Measurements from ENCODE around the gene FBRSL1. TPM values are rescaled to one million over a fixed set of nuclear protein-coding genes. Genes with fewer than 3 reads are reported as not detected.

The FBRSL1 gene
- total and polyA plus RNA-seq, 9 of the 15 experiments (the other 6 are each of a cell fraction or from before 2014, with no cell fraction given): 0.24 to 129 (median 7.3) TPM

GRCh38 chr12:132462788-132463187 is 27.2 kb upstream of the FBRSL1 start:
- POLR2A ChIA-PET: no interaction called here
- CTCF ChIA-PET (ENCODE audit: low intra/inter-chr PET ratio): no interaction called here

More at GRCh38 chr12:132462788-132463187, 27.2 kb upstream of the FBRSL1 start:
- Histone ChIP-seq H2AFZ (ENCODE audit: low read depth, low read length) (no peak overlapping the region), H4K20me1 (replicated peaks; ENCODE audit: control insufficient read depth, insufficient read depth, low read length) (no peaks in the 10 kb centered on the region; the same call in 1 of the 2 replicates), H3K9me3 (replicated peaks; ENCODE audit: control insufficient read depth, insufficient read depth, low read depth, low read length) (peaks cover 4% of the 10 kb centered on the region; the same call in 1 of the 2 replicates), H3K27ac (ENCODE audit: extremely low read depth, low read depth, low read length) (no peak overlapping the region), H3K36me3 (ENCODE audit: control insufficient read depth, insufficient read depth, low read length) (no peaks in the 10 kb centered on the region), H3K4me2 (ENCODE audit: insufficient read depth, low read length) (no peak overlapping the region), H3K9ac (ENCODE audit: insufficient read depth in 1 of 2, low read depth in 2 of 2, low read length in 2 of 2) (no peak overlapping the region), H3K27me3 (ENCODE audit: control insufficient read depth in 2 of 2, insufficient read depth in 2 of 2, low read length in 2 of 2) (peaks cover 4 to 29% of the 10 kb centered on the region in 2 experiments; a peak in 3 of 5 replicates), H3K4me3 (no peak overlapping the region), H3K4me1 (replicated peaks in 1 of 2; ENCODE audit: control insufficient read depth in 2 of 2, insufficient read depth in 2 of 2, low read length in 2 of 2) (peaks cover 0 to 23% of the 10 kb centered on the region in 2 experiments; a peak in 1 of 5 replicates), H3K79me2 (ENCODE audit: control insufficient read depth, insufficient read depth, low read length) (no peaks in the 10 kb centered on the region), H3K9me1 (ENCODE audit: control insufficient read depth, insufficient read depth, low read length) (no peaks in the 10 kb centered on the region)
- BruUV-seq (replicated peaks): no TSS peak
- TF ChIP-seq IFI16 (CRISPR knock-in tag; IDR thresholded peaks at IDR 0.05) (no peak), KDM2B (CRISPR knock-in tag; IDR thresholded peaks at IDR 0.05) (no peak), NR4A1 (CRISPR knock-in tag; IDR thresholded peaks at IDR 0.05) (no peak), NR4A1 (tag; IDR thresholded peaks at IDR 0.05) (no peak), HCFC1 (IDR thresholded peaks at IDR 0.05; ENCODE audit: low read depth, low read length) (no peak), ZBTB43 (CRISPR knock-in tag; IDR thresholded peaks at IDR 0.05) (no peak), MXI1 (IDR thresholded peaks at IDR 0.05; ENCODE audit: low read depth, low read length) (no peak), HDAC1 (IDR thresholded peaks at IDR 0.05) (no peak), CBX2 (IDR thresholded peaks at IDR 0.05; ENCODE audit: insufficient read depth, low read length, poor library complexity, severe bottlenecking) (no peak)
- no peak for DNase-seq (ENCODE audit: extremely low read depth in 1 of 4, low spot score in 3 of 4)
- FAIRE-seq: no peak
- no peak for ATAC-seq
- intact Hi-C loops (cut with micrococcal nuclease): no loop called here
- in situ Hi-C loops (cut with MboI): no loop called here
- WGBS (ENCODE audit: insufficient coverage, low coverage, missing lambda C conversion rate): 2% methylated on average over 5 of the region's 5 CpGs
